Body of pancreas (tissue), 4 donors: Measurements from ENCODE around the gene CNPY1. TPM values are rescaled to one million over a fixed set of nuclear protein-coding genes. Genes with fewer than 3 reads are reported as not detected.
"Not testable (repeated sequence)": the region's sequence is repeated elsewhere in the genome, so short reads cannot be mapped to it uniquely, and the experiment has no call there.

Source experiments
- ATAC-seq: fragments of 150-250 bp; one replicate; pipeline ENCODE4 v1.9.1; 2016
- DNase-seq, 4 donors: peaks; one replicate each; pipeline ENCODE4 v3.0.0-alpha.2; 2019
- H3K27ac ChIP-seq, 4 donors: fragments of 200-600 bp; sonication (generic); 1 replicate in 3 of 4; 2 replicates in 1 of 4; pipeline versions ENCODE4 v1.5.1 to v1.6.1; 2016 to 2019; ENCODE audit warnings: mild to moderate bottlenecking in 1 of 4, mixed read lengths in 1 of 4, moderate library complexity in 1 of 4
- H3K27me3 ChIP-seq, 2 donors: fragments of 200-600 bp; sonication (generic); one replicate each; pipeline ENCODE4 v1.6.0; 2016; ENCODE audit warnings: mild to moderate bottlenecking in 1 of 2
- H3K36me3 ChIP-seq, 2 donors: fragments of 200-600 bp; sonication (generic); replicated peaks in 1 of 2; 2 replicates each; pipeline ENCODE4 v1.5.1; 2016; ENCODE audit warnings: low read depth in 2 of 2; ENCODE audit not compliant: insufficient read depth in 1 of 2
- H3K4me1 ChIP-seq: fragments of 200-600 bp; sonication (generic); one replicate; pipeline ENCODE4 v1.6.0; 2016
- H3K4me3 ChIP-seq, 2 donors: fragments of 200-600 bp; sonication (generic); 1 replicate in 1 of 2; 2 replicates in 1 of 2; pipeline ENCODE4 v1.5.1; 2016 to 2019
- H3K9me3 ChIP-seq, 3 donors: fragments of 200-600 bp; sonication (generic); 1 replicate in 2 of 3; 2 replicates in 1 of 3; pipeline ENCODE4 v1.5.1; 2016
- POLR2A ChIP-seq, 3 donors: fragments of 450-650 bp; IDR thresholded peaks; one replicate each; pipeline ENCODE4 v1.6.1; 2016; ENCODE audit warnings: antibody characterized with exemption in 3 of 3, mild to moderate bottlenecking in 2 of 3
- WGBS, 2 donors: methylation state at CpG; one replicate each; pipeline ENCODE4 v1.1.5; 2017; 5-methylcytosine and 5-hydroxymethylcytosine counted together
- intact Hi-C: fragments of 100-400 bp; cut with DNase I; formaldehyde crosslinking; loops from one replicate; pipeline ENCODE4 v1.15.1; 2023
- total RNA-seq, 2 donors: library from RNA; depleted of rRNA; stranded (reverse); fragments of >200 nt; gene quantifications; one replicate each; pipeline ENCODE4 v1.1.0, GENCODE V29; 2016
- TF ChIP-seq, protein P1 (sequence below), 7 experiments: fragments of 450-650 bp in 4 of 7; fragments of 200-600 bp in 3 of 7; sonication (generic) in 3 of 7; IDR thresholded peaks; one replicate each; pipeline ENCODE4 v1.5.1; 2016 to 2019; ENCODE audit warnings: antibody characterized with exemption in 7 of 7

The CNPY1 gene
- total RNA-seq, 2 donors from 2014 or later: not detected

GRCh38 chr7:155521743-155522398 lies 24.5 kb downstream of the CNPY1 start:
- intact Hi-C loops: no loop called here
- Histone ChIP-seq H3K4me1 (no peaks in the 10 kb centered on the region), H3K27ac (no peak overlapping the region), H3K4me3 (no peak overlapping the region), H3K36me3 (no peaks in the 10 kb centered on the region), H3K9me3 (no peaks in the 10 kb centered on the region), H3K27me3 (no peaks in the 10 kb centered on the region)
- TF ChIP-seq POLR2A (IDR thresholded peaks at IDR 0.05): no peak
- TF ChIP-seq, protein P1, sequence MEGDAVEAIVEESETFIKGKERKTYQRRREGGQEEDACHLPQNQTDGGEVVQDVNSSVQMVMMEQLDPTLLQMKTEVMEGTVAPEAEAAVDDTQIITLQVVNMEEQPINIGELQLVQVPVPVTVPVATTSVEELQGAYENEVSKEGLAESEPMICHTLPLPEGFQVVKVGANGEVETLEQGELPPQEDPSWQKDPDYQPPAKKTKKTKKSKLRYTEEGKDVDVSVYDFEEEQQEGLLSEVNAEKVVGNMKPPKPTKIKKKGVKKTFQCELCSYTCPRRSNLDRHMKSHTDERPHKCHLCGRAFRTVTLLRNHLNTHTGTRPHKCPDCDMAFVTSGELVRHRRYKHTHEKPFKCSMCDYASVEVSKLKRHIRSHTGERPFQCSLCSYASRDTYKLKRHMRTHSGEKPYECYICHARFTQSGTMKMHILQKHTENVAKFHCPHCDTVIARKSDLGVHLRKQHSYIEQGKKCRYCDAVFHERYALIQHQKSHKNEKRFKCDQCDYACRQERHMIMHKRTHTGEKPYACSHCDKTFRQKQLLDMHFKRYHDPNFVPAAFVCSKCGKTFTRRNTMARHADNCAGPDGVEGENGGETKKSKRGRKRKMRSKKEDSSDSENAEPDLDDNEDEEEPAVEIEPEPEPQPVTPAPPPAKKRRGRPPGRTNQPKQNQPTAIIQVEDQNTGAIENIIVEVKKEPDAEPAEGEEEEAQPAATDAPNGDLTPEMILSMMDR (IDR thresholded peaks at IDR 0.05): no peak
- no peak for DNase-seq
- WGBS, 2 donors: 87 to 90% methylated on average over 18 to 19 of the region's 21 CpGs
- ATAC-seq: no peak

- WGBS, 2 donors: 79 to 82% methylated on average over 14 of the region's 14 CpGs
- H3K27me3 ChIP-seq: no peaks in the 10 kb centered on the region
- no peaks in the 10 kb centered on the region for H3K4me1 ChIP-seq
- H3K9me3 ChIP-seq: no peaks in the 10 kb centered on the region
- H3K36me3 ChIP-seq: no peaks in the 10 kb centered on the region
- H3K4me3 ChIP-seq: no peak overlapping the region
- DNase-seq: no peak
- H3K27ac ChIP-seq: no peak overlapping the region
- intact Hi-C loops: no loop called here
- ATAC-seq: no peak
- TF ChIP-seq, protein P1 (IDR thresholded peaks at IDR 0.05): no peak
- no peak for TF ChIP-seq POLR2A (IDR thresholded peaks at IDR 0.05)
Observed at GRCh38 chr7:155521007-155521742, 25.2 kb downstream of the CNPY1 start.

DNA sequence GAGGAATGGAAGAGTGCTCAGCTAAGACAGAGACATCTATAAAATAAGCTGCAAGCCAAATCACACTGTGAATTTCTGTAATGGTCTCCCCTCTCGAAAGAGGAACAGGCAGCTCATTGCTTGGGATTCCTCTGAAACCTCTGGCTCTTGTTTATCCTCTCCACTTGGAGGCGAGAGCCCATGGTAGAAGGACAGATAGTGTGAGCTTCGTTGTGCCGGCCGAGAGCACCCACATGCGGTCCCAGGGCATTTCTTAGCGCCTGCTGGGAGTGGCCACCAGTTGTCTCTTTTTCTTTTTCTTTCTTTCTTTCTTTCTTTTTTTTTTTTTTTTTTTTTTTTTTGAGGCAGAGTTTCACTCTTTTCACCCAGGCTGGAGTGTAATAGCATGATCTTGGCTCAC lies 26.2 kb downstream of the CNPY1 start:
- WGBS, 2 donors: 65 to 67% methylated on average over 7 of the region's 7 CpGs
- Histone ChIP-seq H3K36me3 (no peaks in the 10 kb centered on the region), H3K4me1 (no peaks in the 10 kb centered on the region), H3K4me3 (no peak overlapping the region), H3K27me3 (no peaks in the 10 kb centered on the region), H3K9me3 (no peaks in the 10 kb centered on the region), H3K27ac (no peak overlapping the region)
- DNase-seq: no peak
- TF ChIP-seq, protein P1 (IDR thresholded peaks at IDR 0.05): no peak
- no peak for TF ChIP-seq POLR2A (IDR thresholded peaks at IDR 0.05)
- no peak for ATAC-seq
- intact Hi-C loops: no loop called here

- H3K9me3 ChIP-seq, ATAC-seq, H3K27me3 ChIP-seq, H3K4me1 ChIP-seq, H3K4me3 ChIP-seq, H3K36me3 ChIP-seq, H3K27ac ChIP-seq, DNase-seq, intact Hi-C loops: not testable (repeated sequence)
- 97 to 98% methylated on average over 3 of the region's 3 CpGs for WGBS, 2 donors
Observed at GRCh38 chr7:155519358-155519757, 27.0 kb downstream of the CNPY1 start.

DNA sequence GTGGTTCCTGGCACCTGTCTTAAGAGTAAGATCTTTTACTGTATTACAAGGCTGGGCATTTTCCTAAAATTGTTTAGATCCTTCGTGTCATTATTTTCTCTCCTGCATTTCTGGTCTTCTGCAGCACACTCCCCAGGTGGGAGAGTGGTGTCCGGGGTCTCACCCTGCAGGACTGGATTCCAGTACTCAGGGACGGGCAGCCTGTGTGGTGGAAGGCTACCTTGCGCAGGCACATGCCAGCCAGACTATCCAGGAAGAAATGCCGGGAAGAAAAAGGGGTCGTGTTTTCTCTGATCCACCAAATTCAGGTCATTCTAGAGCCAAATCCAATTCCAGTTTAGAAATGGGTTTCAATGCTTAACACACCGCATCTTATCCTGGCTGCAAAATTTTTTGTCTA lies 27.7 kb downstream of the CNPY1 start:
- intact Hi-C loops: no loop called here
- Histone ChIP-seq H3K9me3 (no peaks in the 10 kb centered on the region), H3K27me3 (no peaks in the 10 kb centered on the region), H3K4me1 (no peaks in the 10 kb centered on the region), H3K36me3 (no peaks in the 10 kb centered on the region), H3K4me3 (no peak overlapping the region), H3K27ac (no peak overlapping the region)
- no peak for DNase-seq
- no peak for ATAC-seq
- TF ChIP-seq POLR2A (IDR thresholded peaks at IDR 0.05): no peak
- TF ChIP-seq, protein P1 (IDR thresholded peaks at IDR 0.05): no peak
- 73 to 74% methylated on average over 7 of the region's 7 CpGs for WGBS, 2 donors
